Right cardiac atrium (tissue), 5 donors: ENCODE results near the gene PRKAG3. TPM values are rescaled to one million over a fixed set of nuclear protein-coding genes. Genes with fewer than 3 reads are reported as not detected.
"Not testable (repeated sequence)": the region's sequence is repeated elsewhere in the genome, so short reads cannot be mapped to it uniquely, and the experiment has no call there.

Experiments used
- ATAC-seq, 2 donors: fragments of 200-7000 bp; cut with Tn5 transposase; one replicate each; pipeline versions ENCODE4 v1.8.0 to v1.9.1; 2020; ENCODE audit warnings: moderate library complexity in 2 of 2, mild to moderate bottlenecking in 1 of 2
- DNase-seq, 3 donors: peaks; one replicate each; pipeline ENCODE4 v3.0.0-alpha.2; 2020
- H3K27ac ChIP-seq: one replicate; pipeline ENCODE4 v1.5.1; 2013; ENCODE audit warnings: mild to moderate bottlenecking, low read length, control low read depth, moderate library complexity
- H3K27me3 ChIP-seq: one replicate; pipeline ENCODE4 v1.6.1; 2013; ENCODE audit not compliant: control insufficient read depth, insufficient read depth
- H3K4me1 ChIP-seq: one replicate; pipeline ENCODE4 v1.6.1; 2013; ENCODE audit warnings: low read length; ENCODE audit not compliant: control insufficient read depth, insufficient read depth
- H3K4me3 ChIP-seq: one replicate; pipeline ENCODE4 v1.5.1; 2013; ENCODE audit warnings: low read length, control low read depth
- H3K9me3 ChIP-seq: one replicate; pipeline ENCODE4 v1.6.1; 2013; ENCODE audit warnings: low read length; ENCODE audit not compliant: control insufficient read depth
- whole genome bisulfite sequencing: extraction: QIAGEN DNeasy Blood & Tissue Kit; methylation state at CpG from one replicate; pipeline ENCODE4 v1.1.7; 2013; 5-methylcytosine and 5-hydroxymethylcytosine counted together
- intact Hi-C, 4 donors: fragments of 100-400 bp; cut with DNase I; formaldehyde crosslinking; loops; one replicate each; pipeline versions ENCODE4 v1.11.0 to v1.14.0; 2022 to 2023
- microRNA-seq, 2 donors: library from miRNA; unstranded; fragments of <30 nt; microRNA quantifications; one replicate each; pipeline ENCODE4 v1.2.0, GENCODE V29; 2020 to 2021
- polyA plus RNA-seq: library from polyadenylated mRNA; stranded (reverse); fragments of 200-250 nt; gene quantifications from one replicate; pipeline ENCODE4 v1.2.3, GENCODE V29; 2013
- total RNA-seq, 4 donors: library from RNA; stranded (reverse); fragmentation: NEBNext Ultra II Directional; extraction: Animal tissue kit (Norgen Biotek cat#: 25700); gene quantifications; one replicate each; pipeline ENCODE4 v1.2.1, GENCODE V29; 2021
- donor health status: healthy with polysubstance abuse.
- donor health status: DM: no; HTN: yes; CAD: no.
- donor health status: DM: no; HTN: no; CAD: no.
- donor health status: DM: no; HTN: yes; CAD: no; lungs with severe emphysema.
- donor health status: DM: yes; HTN: yes; CAD: no.

PRKAG3 gene
- total and polyA plus RNA-seq, 5 donors = 0.07 to 0.15 (median 0.14) TPM; not detected in 2

DNA sequence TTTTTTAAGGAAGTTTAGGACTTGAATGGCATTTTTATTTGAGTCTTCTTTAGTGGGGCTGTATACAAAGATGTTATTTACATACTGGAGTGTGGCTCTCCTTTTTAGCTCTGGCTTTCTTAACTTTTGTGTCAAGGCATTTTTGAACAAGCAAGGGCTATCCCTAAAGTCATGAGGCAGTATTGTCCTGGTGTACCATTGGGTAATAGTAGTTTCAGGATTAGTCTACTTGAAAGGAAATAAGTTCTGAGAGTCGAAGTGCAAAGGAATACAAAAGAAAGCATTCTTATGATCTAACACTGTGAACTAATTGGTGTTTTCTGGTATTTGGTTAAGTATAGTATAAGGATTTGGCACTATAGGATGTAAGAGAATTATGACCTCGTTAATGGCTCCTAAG, 51.6 kb downstream of the PRKAG3 start:
- no peaks in the 10 kb centered on the region for H3K9me3 ChIP-seq
- DNase-seq = no peak
- H3K4me1 ChIP-seq = no peaks in the 10 kb centered on the region
- 91% methylated on average over 2 of the region's 2 CpGs for WGBS
- H3K27ac ChIP-seq = no peak overlapping the region
- no peak for ATAC-seq
- H3K4me3 ChIP-seq = no peak overlapping the region
- H3K27me3 ChIP-seq = no peaks in the 10 kb centered on the region
- intact Hi-C loops = no loop called here

GRCh38 chr2:218777276-218777990, 54.2 kb downstream of the PRKAG3 start:
- intact Hi-C loops = no loop called here
- ATAC-seq = no peak
- Histone ChIP-seq H3K27me3 (no peaks in the 10 kb centered on the region), H3K4me1 (no peaks in the 10 kb centered on the region), H3K9me3 (no peaks in the 10 kb centered on the region), H3K4me3 (no peak overlapping the region), H3K27ac (no peak overlapping the region)
- no peak for DNase-seq
- 95% methylated on average over 9 of the region's 9 CpGs for WGBS

DNA sequence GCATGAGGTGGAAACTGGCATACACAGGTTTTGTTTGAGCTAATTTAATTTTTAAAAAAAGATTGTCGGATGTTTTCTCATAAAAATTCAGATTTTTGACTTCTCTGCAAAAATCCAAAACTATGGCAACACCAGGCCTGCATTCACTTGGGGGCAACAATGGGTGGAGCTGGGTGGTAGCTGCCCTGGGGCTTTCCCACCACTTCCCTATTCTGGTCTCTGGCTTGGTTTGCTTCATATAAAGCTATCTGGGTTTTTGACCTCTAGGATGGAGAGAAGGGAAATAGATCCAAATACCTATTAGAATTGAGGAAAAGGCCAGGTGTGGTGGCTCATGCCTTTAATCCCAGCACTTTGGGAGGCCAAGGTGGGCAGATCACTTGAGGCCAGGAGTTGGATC, 55.1 kb downstream of the PRKAG3 start:
- WGBS = 92% methylated on average over 1 of the region's 1 CpG
- no peak for ATAC-seq
- intact Hi-C loops = no loop called here

GRCh38 chr2:218773881-218774280, 57.7 kb downstream of the PRKAG3 start:
- Histone ChIP-seq H3K27me3 (no peaks in the 10 kb centered on the region), H3K9me3 (no peaks in the 10 kb centered on the region), H3K4me3 (no peak overlapping the region), H3K27ac (no peak overlapping the region), H3K4me1 (no peaks in the 10 kb centered on the region)
- ATAC-seq (no peak), DNase-seq (no peak)
- 98% methylated on average over 2 of the region's 2 CpGs for WGBS
- intact Hi-C loops = no loop called here

More for the DNA sequence above, 55.1 kb downstream of the PRKAG3 start:
- Histone ChIP-seq H3K27ac (no peak overlapping the region), H3K4me3 (no peak overlapping the region), H3K9me3 (no peaks in the 10 kb centered on the region), H3K4me1 (no peaks in the 10 kb centered on the region), H3K27me3 (no peaks in the 10 kb centered on the region)
- no peak for DNase-seq

- H3K4me3 ChIP-seq, H3K27ac ChIP-seq, ATAC-seq, DNase-seq, H3K4me1 ChIP-seq, H3K9me3 ChIP-seq, intact Hi-C loops, H3K27me3 ChIP-seq: not testable (repeated sequence)
- WGBS = 95% methylated on average over 5 of the region's 5 CpGs
Observed at GRCh38 chr2:218772759-218773158, 58.8 kb downstream of the PRKAG3 start.

Small RNA genes lying within 50 kb of the gene (microRNA-seq; reads per million reads assigned to microRNA genes)
- gene MIR9500 = 0 reads per million in 2 donors

Other genes starting within 250 kb of the PRKAG3 start
- gene PLCD4, start 223.9 kb downstream of the PRKAG3 start, total RNA-seq = 1 to 10 TPM in 1 of 4 donors, under 1 TPM in 3; 0.53 to 1.3 (median 0.88) TPM
- 0.48 TPM for gene PLCD4, start 223.9 kb downstream of the PRKAG3 start, polyA plus RNA-seq
- 10 to 100 TPM; 14.4 to 17.1 (median 15.3) TPM for gene ZNF142, start 172.2 kb downstream of the PRKAG3 start, total RNA-seq
- gene ZNF142, start 172.2 kb downstream of the PRKAG3 start, polyA plus RNA-seq = 7.9 TPM
- 10 to 100 TPM; 29.2 to 46.1 (median 32.7) TPM for gene BCS1L, start 172.1 kb downstream of the PRKAG3 start, total RNA-seq
- gene BCS1L, start 172.1 kb downstream of the PRKAG3 start, polyA plus RNA-seq = 32.8 TPM
- 10 to 100 TPM; 16.6 to 20.8 (median 17.7) TPM for gene RNF25, start 159.8 kb downstream of the PRKAG3 start, total RNA-seq
- gene RNF25, start 159.8 kb downstream of the PRKAG3 start, polyA plus RNA-seq = 14.7 TPM
- gene STK36, start 159.7 kb downstream of the PRKAG3 start, total RNA-seq = 10 to 100 TPM in 2 of 4 donors, 1 to 10 TPM in 2; 8.3 to 11.2 (median 10.0) TPM
- 8.8 TPM for gene STK36, start 159.7 kb downstream of the PRKAG3 start, polyA plus RNA-seq
- 10 to 100 TPM in 1 of 4 donors, 1 to 10 TPM in 3; 5.7 to 15.8 (median 8.3) TPM for gene TTLL4, start 121.0 kb downstream of the PRKAG3 start, total RNA-seq
- 5.4 TPM for gene TTLL4, start 121.0 kb downstream of the PRKAG3 start, polyA plus RNA-seq
- gene CYP27A1, start 49.7 kb downstream of the PRKAG3 start, total RNA-seq = 10 to 100 TPM; 15.0 to 20.2 (median 16.3) TPM
- 14.0 TPM for gene CYP27A1, start 49.7 kb downstream of the PRKAG3 start, polyA plus RNA-seq
- gene WNT6, start 28.0 kb upstream of the PRKAG3 start, total RNA-seq = 1 to 10 TPM in 3 of 4 donors, under 1 TPM in 1; 0.86 to 2.1 (median 1.2) TPM
- gene WNT6, start 28.0 kb upstream of the PRKAG3 start, polyA plus RNA-seq = 1.7 TPM
- gene WNT10A, start 49.0 kb upstream of the PRKAG3 start, total RNA-seq = not detected
- not detected for gene WNT10A, start 49.0 kb upstream of the PRKAG3 start, polyA plus RNA-seq
- not detected for gene CDK5R2, start 127.9 kb upstream of the PRKAG3 start, total RNA-seq
- 0.09 TPM for gene CDK5R2, start 127.9 kb upstream of the PRKAG3 start, polyA plus RNA-seq
- not detected for gene FEV, start 153.4 kb upstream of the PRKAG3 start, total RNA-seq
- not detected for gene FEV, start 153.4 kb upstream of the PRKAG3 start, polyA plus RNA-seq
- not detected for gene CRYBA2, start 161.6 kb upstream of the PRKAG3 start, total RNA-seq
- not detected for gene CRYBA2, start 161.6 kb upstream of the PRKAG3 start, polyA plus RNA-seq
- gene CFAP65, start 209.7 kb upstream of the PRKAG3 start, total RNA-seq = not detected
- not detected for gene CFAP65, start 209.7 kb upstream of the PRKAG3 start, polyA plus RNA-seq
- gene IHH, start 229.1 kb upstream of the PRKAG3 start, total RNA-seq = not detected
- 0.05 TPM for gene IHH, start 229.1 kb upstream of the PRKAG3 start, polyA plus RNA-seq